HUES6 (cell line): ENCODE data around the gene GLIS1.

Experiments
- H3K27ac ChIP-seq: 2 replicates; pipeline ENCODE4 v1.7.0; 2013; ENCODE audit warnings: low read depth, mild to moderate bottlenecking, low read length, inconsistent platforms
- H3K27me3 ChIP-seq: 2 replicates; pipeline ENCODE4 v1.6.1; 2013; ENCODE audit warnings: low read length; ENCODE audit not compliant: control insufficient read depth, insufficient read depth
- H3K36me3 ChIP-seq: 2 replicates; pipeline ENCODE4 v1.6.1; 2013; ENCODE audit warnings: low read length; ENCODE audit not compliant: control insufficient read depth, insufficient read depth
- H3K4me1 ChIP-seq: 2 replicates; pipeline ENCODE4 v1.6.1; 2013; ENCODE audit warnings: low read length; ENCODE audit not compliant: control insufficient read depth, insufficient read depth
- H3K4me3 ChIP-seq: 2 replicates; pipeline ENCODE4 v1.5.1; 2013; ENCODE audit warnings: low read depth, low read length
- H3K9ac ChIP-seq: one replicate; pipeline ENCODE4 v1.6.1; 2013; ENCODE audit warnings: mild to moderate bottlenecking, low read length
- H3K9me3 ChIP-seq: 2 replicates; pipeline ENCODE4 v1.6.1; 2013; ENCODE audit warnings: low read depth, low read length; ENCODE audit not compliant: control insufficient read depth, insufficient read depth

GLIS1 gene

GRCh38 chr1:53485478-53486394 lies 253.2 kb downstream of the GLIS1 start:
- no peaks in the 10 kb centered on the region for H3K27me3 ChIP-seq
- no peak overlapping the region for H3K9ac ChIP-seq
- H3K36me3 ChIP-seq = no peaks in the 10 kb centered on the region
- no peak overlapping the region; the same call in 1 of the 2 replicates for H3K4me3 ChIP-seq
- H3K9me3 ChIP-seq = peaks cover 4% of the 10 kb centered on the region; the same call in 1 of the 2 replicates
- no peak overlapping the region for H3K27ac ChIP-seq
- peaks cover 9% of the 10 kb centered on the region for H3K4me1 ChIP-seq

- Histone ChIP-seq H3K27me3 (no peaks in the 10 kb centered on the region), H3K4me3 (no peak overlapping the region), H3K9ac (no peak overlapping the region), H3K9me3 (peaks cover under 1% of the 10 kb centered on the region; the same call in 1 of the 2 replicates), H3K27ac (no peak overlapping the region), H3K36me3 (no peaks in the 10 kb centered on the region), H3K4me1 (peaks cover 9% of the 10 kb centered on the region)
Measured at GRCh38 chr1:53484705-53485477, 254.1 kb downstream of the GLIS1 start.

GRCh38 chr1:53483656-53484055 lies 255.3 kb downstream of the GLIS1 start:
- Histone ChIP-seq H3K4me1 (peaks cover 9% of the 10 kb centered on the region), H3K27ac (no peak overlapping the region), H3K36me3 (no peaks in the 10 kb centered on the region), H3K9ac (no peak overlapping the region), H3K4me3 (no peak overlapping the region), H3K27me3 (no peaks in the 10 kb centered on the region), H3K9me3 (no peaks in the 10 kb centered on the region; the same call in 1 of the 2 replicates)

- no peaks in the 10 kb centered on the region for H3K27me3 ChIP-seq
- no peak overlapping the region for H3K9ac ChIP-seq
- H3K27ac ChIP-seq = no peak overlapping the region
- H3K4me1 ChIP-seq = peaks cover 9% of the 10 kb centered on the region
- no peaks in the 10 kb centered on the region; the same call in 1 of the 2 replicates for H3K9me3 ChIP-seq
- H3K4me3 ChIP-seq = no peak overlapping the region
- H3K36me3 ChIP-seq = no peaks in the 10 kb centered on the region
Measured at GRCh38 chr1:53483170-53483569, 255.8 kb downstream of the GLIS1 start.

GRCh38 chr1:53482441-53483153 lies 256.4 kb downstream of the GLIS1 start:
- Histone ChIP-seq H3K36me3 (no peaks in the 10 kb centered on the region), H3K9me3 (no peaks in the 10 kb centered on the region; the same call in 1 of the 2 replicates), H3K9ac (no peak overlapping the region), H3K27ac (no peak overlapping the region), H3K27me3 (no peaks in the 10 kb centered on the region), H3K4me1 (peaks cover 9% of the 10 kb centered on the region), H3K4me3 (no peak overlapping the region)

GRCh38 chr1:53481456-53481855 lies 257.5 kb downstream of the GLIS1 start:
- Histone ChIP-seq H3K27me3 (peaks cover 4% of the 10 kb centered on the region; the same call in 1 of the 2 replicates), H3K4me1 (peaks cover 9% of the 10 kb centered on the region), H3K4me3 (no peak overlapping the region), H3K27ac (no peak overlapping the region), H3K9ac (no peak overlapping the region), H3K36me3 (no peaks in the 10 kb centered on the region), H3K9me3 (no peaks in the 10 kb centered on the region; the same call in 1 of the 2 replicates)

- H3K4me3 ChIP-seq = no peak overlapping the region
- no peak overlapping the region for H3K9ac ChIP-seq
- H3K27me3 ChIP-seq = peaks cover 4% of the 10 kb centered on the region; the same call in 1 of the 2 replicates
- no peak overlapping the region for H3K27ac ChIP-seq
- H3K9me3 ChIP-seq = no peaks in the 10 kb centered on the region; the same call in 1 of the 2 replicates
- H3K36me3 ChIP-seq = no peaks in the 10 kb centered on the region
- H3K4me1 ChIP-seq = peaks cover 1% of the 10 kb centered on the region
Measured at GRCh38 chr1:53480678-53481077, 258.3 kb downstream of the GLIS1 start.

GRCh38 chr1:53478502-53478818 lies 260.5 kb downstream of the GLIS1 start:
- Histone ChIP-seq H3K9me3 (no peaks in the 10 kb centered on the region; the same call in 1 of the 2 replicates), H3K27me3 (peaks cover 4% of the 10 kb centered on the region; the same call in 1 of the 2 replicates), H3K4me1 (no peaks in the 10 kb centered on the region; the same call in 1 of the 2 replicates), H3K27ac (no peak overlapping the region), H3K36me3 (no peaks in the 10 kb centered on the region), H3K4me3 (no peak overlapping the region), H3K9ac (no peak overlapping the region)

- Histone ChIP-seq H3K27ac (no peak overlapping the region), H3K9ac (no peak overlapping the region), H3K36me3 (no peaks in the 10 kb centered on the region), H3K9me3 (no peaks in the 10 kb centered on the region; the same call in 1 of the 2 replicates), H3K27me3 (peaks cover 4% of the 10 kb centered on the region; the same call in 1 of the 2 replicates), H3K4me3 (no peak overlapping the region), H3K4me1 (no peaks in the 10 kb centered on the region; the same call in 1 of the 2 replicates)
Measured at GRCh38 chr1:53477651-53478501, 261.1 kb downstream of the GLIS1 start.

- peaks cover 4% of the 10 kb centered on the region; the same call in 1 of the 2 replicates for H3K27me3 ChIP-seq
- H3K9me3 ChIP-seq = no peaks in the 10 kb centered on the region; the same call in 1 of the 2 replicates
- no peaks in the 10 kb centered on the region; the same call in 1 of the 2 replicates for H3K4me1 ChIP-seq
- no peak overlapping the region for H3K27ac ChIP-seq
- H3K4me3 ChIP-seq = no peak overlapping the region
- H3K9ac ChIP-seq = no peak overlapping the region
- no peaks in the 10 kb centered on the region for H3K36me3 ChIP-seq
Measured at GRCh38 chr1:53476579-53476978, 262.4 kb downstream of the GLIS1 start.
